ENCODE results near the gene PREB. TPM values are rescaled to one million over a fixed set of nuclear protein-coding genes. Genes with fewer than 3 reads are reported as not detected.

The PREB gene
- total RNA-seq, 2 donors from 2014 or later, result 42.7 to 72.1 TPM

DNA sequence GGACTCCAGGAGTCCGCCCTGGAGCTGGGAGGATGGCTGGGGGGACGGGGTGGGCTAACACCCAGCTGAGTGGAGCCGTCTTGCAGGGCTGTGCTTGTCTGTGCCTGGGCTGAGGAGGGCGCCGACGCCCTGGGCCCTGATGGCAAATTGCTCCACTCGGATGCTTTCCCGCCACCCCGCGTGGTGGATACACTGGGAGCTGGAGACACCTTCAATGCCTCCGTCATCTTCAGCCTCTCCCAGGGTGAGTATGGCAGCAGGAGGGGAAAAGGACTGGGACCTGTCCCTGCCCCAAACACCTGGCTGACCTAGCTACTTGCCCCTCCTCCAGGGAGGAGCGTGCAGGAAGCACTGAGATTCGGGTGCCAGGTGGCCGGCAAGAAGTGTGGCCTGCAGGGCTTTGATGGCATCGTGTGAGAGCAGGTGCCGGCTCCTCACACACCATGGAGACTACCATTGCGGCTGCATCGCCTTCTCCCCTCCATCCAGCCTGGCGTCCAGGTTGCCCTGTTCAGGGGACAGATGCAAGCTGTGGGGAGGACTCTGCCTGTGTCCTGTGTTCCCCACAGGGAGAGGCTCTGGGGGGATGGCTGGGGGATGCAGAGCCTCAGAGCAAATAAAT lies 35.0 kb downstream of the PREB start:
- H3K4me1 ChIP-seq, result no peaks in the 10 kb centered on the region
- H3K9me3 ChIP-seq, result no peaks in the 10 kb centered on the region
- no peaks in the 10 kb centered on the region for H3K27me3 ChIP-seq
- intact Hi-C loops (cut with DNase I), result loop anchor here (2.0 kb wide), 1 partner anchor 181 kb away; no protein-coding TSS in a partner anchor
- TF ChIP-seq, protein P1, sequence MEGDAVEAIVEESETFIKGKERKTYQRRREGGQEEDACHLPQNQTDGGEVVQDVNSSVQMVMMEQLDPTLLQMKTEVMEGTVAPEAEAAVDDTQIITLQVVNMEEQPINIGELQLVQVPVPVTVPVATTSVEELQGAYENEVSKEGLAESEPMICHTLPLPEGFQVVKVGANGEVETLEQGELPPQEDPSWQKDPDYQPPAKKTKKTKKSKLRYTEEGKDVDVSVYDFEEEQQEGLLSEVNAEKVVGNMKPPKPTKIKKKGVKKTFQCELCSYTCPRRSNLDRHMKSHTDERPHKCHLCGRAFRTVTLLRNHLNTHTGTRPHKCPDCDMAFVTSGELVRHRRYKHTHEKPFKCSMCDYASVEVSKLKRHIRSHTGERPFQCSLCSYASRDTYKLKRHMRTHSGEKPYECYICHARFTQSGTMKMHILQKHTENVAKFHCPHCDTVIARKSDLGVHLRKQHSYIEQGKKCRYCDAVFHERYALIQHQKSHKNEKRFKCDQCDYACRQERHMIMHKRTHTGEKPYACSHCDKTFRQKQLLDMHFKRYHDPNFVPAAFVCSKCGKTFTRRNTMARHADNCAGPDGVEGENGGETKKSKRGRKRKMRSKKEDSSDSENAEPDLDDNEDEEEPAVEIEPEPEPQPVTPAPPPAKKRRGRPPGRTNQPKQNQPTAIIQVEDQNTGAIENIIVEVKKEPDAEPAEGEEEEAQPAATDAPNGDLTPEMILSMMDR (IDR thresholded peaks at IDR 0.05), result no peak
- DNase-seq, result no peak
- H3K27ac ChIP-seq, result no peak overlapping the region
- no peak overlapping the region for H3K9ac ChIP-seq (ENCODE audit: low read depth in 2 of 2, low read length in 2 of 2)
- H3K36me3 ChIP-seq, result no peaks in the 10 kb centered on the region
- no peak overlapping the region for H3K4me3 ChIP-seq

DNA sequence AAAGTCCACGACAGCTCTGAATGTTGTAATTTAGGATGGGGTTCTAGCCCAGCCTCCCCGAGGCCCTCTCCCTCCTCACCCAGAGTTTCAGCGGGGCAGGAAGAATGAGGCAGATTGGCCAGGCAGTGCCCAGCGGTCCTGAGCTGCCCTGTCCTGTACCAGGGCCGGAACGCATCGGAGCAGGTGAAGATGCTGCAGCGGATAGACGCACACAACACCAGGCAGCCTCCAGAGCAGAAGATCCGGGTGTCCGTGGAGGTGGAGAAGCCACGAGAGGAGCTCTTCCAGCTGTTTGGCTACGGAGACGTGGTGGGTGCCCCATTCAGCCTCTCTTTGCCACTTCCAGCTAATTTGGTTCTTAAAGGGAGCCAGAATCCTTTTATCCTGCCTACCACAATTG lies 37.1 kb downstream of the PREB start:
- TF ChIP-seq, protein P1 (IDR thresholded peaks at IDR 0.05), result no peak
- Histone ChIP-seq H3K4me1 (peaks cover 14% of the 10 kb centered on the region), H3K9ac (ENCODE audit: low read depth in 2 of 2, low read length in 2 of 2) (no peak overlapping the region), H3K27me3 (no peaks in the 10 kb centered on the region), H3K9me3 (no peaks in the 10 kb centered on the region), H3K27ac (no peak overlapping the region), H3K4me3 (no peak overlapping the region), H3K36me3 (no peaks in the 10 kb centered on the region)
- DNase-seq, result no peak
- intact Hi-C loops (cut with DNase I), result no loop called here

DNA sequence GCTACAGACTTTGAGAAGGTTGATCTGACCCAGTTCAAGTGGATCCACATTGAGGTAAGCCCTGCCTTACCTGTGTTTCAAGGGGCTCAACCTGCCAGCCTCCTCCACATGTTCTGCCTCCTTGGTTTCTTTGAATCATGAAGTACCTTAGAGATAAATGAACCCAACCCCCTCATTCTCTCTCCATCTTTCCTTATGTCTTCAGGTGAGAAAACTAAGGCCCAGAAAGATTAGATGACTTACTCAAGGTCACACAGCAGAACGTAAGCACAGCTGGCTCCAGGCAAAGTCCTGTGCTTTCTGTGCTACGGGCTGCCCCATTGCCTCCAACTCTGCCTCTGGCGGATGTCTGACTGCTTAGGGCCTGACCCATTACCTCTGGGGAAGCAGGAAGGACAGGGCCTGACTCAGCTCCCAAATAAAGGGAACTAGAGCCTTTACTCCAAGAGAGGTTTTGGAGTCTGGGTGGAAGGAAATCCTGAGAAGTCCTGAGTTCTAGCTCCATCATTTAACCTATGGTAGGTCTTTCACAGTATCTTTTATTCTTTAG lies 37.6 kb downstream of the PREB start:
- intact Hi-C loops (cut with DNase I), result no loop called here
- Histone ChIP-seq H3K4me3 (no peak overlapping the region), H3K4me1 (peaks cover 15% of the 10 kb centered on the region), H3K9ac (ENCODE audit: low read depth in 2 of 2, low read length in 2 of 2) (no peak overlapping the region), H3K9me3 (no peaks in the 10 kb centered on the region), H3K27me3 (no peaks in the 10 kb centered on the region), H3K36me3 (no peaks in the 10 kb centered on the region), H3K27ac (no peak overlapping the region)
- TF ChIP-seq, protein P1 (IDR thresholded peaks at IDR 0.05), result no peak
- DNase-seq, result no peak

DNA sequence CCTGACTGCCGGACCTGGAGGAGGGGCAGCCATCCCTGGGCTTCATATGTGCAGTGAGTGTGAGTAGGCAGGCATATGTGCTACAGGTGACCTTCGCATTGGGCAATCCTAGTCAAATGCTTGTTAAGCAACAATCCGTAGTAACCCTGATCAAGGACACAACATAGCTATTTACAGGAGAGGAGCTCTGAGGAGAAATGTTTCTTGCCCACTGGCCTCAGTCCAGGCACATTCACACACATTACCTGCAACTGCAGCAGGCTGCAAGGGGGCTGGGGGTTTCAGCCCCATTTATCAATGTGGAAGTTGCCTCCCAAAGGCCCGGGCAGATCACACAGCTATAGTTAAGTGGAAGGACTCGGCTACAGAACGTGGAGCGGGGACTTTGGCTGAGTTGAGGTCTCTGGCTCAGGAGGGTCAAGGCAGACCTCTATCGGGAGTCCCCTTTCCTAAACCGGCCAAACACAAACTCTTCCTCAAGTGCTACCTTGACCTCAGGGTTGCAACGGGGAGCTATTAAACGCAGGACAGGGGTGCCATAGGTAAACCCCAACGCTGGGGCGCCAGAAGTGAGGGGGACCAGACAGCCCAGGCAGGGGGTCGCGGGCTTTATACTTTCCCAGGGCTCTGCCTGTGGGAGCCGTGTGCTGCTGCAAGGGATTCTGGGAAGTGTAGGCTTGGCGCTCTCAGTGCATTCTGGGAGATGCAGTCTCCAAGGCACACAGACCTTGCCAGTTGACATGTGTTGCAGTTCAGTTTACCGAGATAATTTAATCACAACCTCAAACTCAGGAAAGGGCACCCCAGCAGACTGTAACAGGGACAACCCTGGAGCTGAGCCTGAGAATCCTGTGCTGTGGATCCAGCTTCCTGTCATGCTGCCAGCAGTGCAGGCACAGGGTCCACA lies 38.4 kb downstream of the PREB start:
- Histone ChIP-seq H3K27me3 (no peaks in the 10 kb centered on the region), H3K4me1 (peaks cover 15% of the 10 kb centered on the region), H3K9ac (ENCODE audit: low read depth in 2 of 2, low read length in 2 of 2) (no peak overlapping the region), H3K36me3 (no peaks in the 10 kb centered on the region), H3K27ac (no peak overlapping the region), H3K9me3 (no peaks in the 10 kb centered on the region), H3K4me3 (peak overlapping the region; percentile 13)
- TF ChIP-seq, protein P1 (IDR thresholded peaks at IDR 0.05), result no peak
- intact Hi-C loops (cut with DNase I), result no loop called here
- DNase-seq, result peak; percentile 58

DNA sequence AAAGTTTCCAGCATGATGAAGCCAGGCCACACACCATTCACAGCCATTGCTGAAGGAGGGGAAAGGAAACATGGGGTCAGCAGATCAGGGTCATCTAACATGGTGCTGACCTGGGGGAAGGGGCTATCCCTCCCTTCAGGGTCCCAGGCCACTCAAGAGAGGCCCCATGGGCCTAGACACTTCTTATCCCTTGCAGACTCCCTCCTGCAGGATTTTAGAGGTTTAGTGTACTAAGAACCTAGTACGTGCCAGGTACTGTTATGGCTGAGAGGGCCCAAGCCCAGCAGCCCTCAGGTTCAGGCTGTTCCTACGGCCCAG lies 39.0 kb downstream of the PREB start:
- Histone ChIP-seq H3K4me1 (peaks cover 15% of the 10 kb centered on the region), H3K27me3 (no peaks in the 10 kb centered on the region), H3K27ac (no peak overlapping the region), H3K9me3 (no peaks in the 10 kb centered on the region), H3K4me3 (no peak overlapping the region), H3K36me3 (no peaks in the 10 kb centered on the region), H3K9ac (ENCODE audit: low read depth in 2 of 2, low read length in 2 of 2) (no peak overlapping the region)
- TF ChIP-seq, protein P1 (IDR thresholded peaks at IDR 0.05), result no peak
- intact Hi-C loops (cut with DNase I), result no loop called here
- no peak for DNase-seq

Data from colonic mucosa (tissue), 4 donors.